Fibroblast of pulmonary artery (primary cell): ENCODE measurements around the gene GPR176.

Experiments
- DNase-seq: peaks from one replicate; pipeline ENCODE4 v3.0.0-alpha.2; 2010; ENCODE audit warnings: low read depth
- H3K4me3 ChIP-seq: replicated peaks from 2 replicates; pipeline ENCODE4 v1.5.1; 2011; ENCODE audit warnings: low read depth, mild to moderate bottlenecking, control low read depth, low read length, moderate library complexity
- TF ChIP-seq, protein P1 (sequence below): IDR thresholded peaks from 2 replicates; pipeline ENCODE4 v1.5.1; 2011; ENCODE audit warnings: mild to moderate bottlenecking, control low read depth, low read length, inconsistent platforms; ENCODE audit errors: missing control alignments

GPR176 gene

DNA sequence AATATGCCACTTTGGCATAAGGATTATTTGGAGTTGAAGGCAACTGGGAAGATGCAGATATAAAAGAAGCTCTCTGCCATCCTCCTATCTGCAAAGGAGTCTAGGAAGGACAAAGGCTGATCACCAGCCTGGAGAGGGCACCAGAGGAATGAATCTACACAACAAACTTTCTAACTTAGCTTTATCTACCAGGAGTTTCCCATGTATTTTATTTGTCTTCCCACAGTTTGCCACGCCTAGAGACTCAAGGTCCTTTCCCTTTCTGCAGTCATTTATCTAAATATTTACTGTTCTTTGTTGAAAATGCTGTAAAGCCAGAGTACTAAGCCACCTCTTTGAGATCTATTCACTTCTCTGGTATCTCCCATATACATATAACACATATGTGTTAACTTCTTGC lies 32.2 kb downstream of the GPR176 start:
- TF ChIP-seq, protein P1, sequence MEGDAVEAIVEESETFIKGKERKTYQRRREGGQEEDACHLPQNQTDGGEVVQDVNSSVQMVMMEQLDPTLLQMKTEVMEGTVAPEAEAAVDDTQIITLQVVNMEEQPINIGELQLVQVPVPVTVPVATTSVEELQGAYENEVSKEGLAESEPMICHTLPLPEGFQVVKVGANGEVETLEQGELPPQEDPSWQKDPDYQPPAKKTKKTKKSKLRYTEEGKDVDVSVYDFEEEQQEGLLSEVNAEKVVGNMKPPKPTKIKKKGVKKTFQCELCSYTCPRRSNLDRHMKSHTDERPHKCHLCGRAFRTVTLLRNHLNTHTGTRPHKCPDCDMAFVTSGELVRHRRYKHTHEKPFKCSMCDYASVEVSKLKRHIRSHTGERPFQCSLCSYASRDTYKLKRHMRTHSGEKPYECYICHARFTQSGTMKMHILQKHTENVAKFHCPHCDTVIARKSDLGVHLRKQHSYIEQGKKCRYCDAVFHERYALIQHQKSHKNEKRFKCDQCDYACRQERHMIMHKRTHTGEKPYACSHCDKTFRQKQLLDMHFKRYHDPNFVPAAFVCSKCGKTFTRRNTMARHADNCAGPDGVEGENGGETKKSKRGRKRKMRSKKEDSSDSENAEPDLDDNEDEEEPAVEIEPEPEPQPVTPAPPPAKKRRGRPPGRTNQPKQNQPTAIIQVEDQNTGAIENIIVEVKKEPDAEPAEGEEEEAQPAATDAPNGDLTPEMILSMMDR, result peak; percentile 48
- DNase-seq, result peak; percentile 67
- no peak overlapping the region for H3K4me3 ChIP-seq

DNA sequence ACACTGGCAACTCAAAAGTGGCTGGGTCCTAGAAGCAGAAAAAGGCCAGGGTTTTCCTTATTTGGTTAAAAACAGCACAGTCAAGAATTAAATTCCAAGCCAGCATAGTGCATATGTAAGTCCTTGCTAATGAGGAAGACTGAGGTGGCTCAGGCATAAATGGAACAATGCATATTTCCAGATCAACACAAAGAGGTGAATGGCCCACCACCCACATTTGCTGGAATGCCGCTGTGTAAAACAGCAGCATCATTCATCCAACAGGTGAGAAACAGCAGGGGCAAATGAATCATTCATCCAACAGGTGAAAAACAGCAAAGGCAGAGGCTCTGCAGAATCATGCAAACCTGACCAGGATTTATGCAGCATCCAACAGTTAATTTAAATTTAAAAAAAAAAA lies 32.9 kb downstream of the GPR176 start:
- H3K4me3 ChIP-seq, result no peak overlapping the region
- TF ChIP-seq, protein P1, result no peak
- DNase-seq, result no peak

DNA sequence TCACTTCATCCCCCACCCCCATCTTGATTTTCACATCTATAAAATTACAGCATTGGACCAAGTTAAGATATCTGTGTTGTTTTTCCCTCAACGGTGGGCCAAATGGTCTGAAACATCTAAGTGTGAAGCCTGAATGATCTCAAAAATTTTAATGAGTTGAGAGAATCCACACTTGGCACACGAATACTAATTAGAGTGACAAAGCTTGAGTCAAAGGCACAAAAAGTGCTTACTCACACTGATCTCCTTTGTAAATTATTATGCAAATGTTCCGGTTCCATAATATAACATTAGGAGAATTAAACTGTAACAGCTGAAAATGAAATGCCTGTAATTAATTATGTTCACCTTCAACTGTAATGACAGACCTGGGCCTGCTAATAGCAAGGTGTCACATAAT lies 33.6 kb downstream of the GPR176 start:
- DNase-seq, result no peak
- TF ChIP-seq, protein P1, result no peak
- H3K4me3 ChIP-seq, result no peak overlapping the region

DNA sequence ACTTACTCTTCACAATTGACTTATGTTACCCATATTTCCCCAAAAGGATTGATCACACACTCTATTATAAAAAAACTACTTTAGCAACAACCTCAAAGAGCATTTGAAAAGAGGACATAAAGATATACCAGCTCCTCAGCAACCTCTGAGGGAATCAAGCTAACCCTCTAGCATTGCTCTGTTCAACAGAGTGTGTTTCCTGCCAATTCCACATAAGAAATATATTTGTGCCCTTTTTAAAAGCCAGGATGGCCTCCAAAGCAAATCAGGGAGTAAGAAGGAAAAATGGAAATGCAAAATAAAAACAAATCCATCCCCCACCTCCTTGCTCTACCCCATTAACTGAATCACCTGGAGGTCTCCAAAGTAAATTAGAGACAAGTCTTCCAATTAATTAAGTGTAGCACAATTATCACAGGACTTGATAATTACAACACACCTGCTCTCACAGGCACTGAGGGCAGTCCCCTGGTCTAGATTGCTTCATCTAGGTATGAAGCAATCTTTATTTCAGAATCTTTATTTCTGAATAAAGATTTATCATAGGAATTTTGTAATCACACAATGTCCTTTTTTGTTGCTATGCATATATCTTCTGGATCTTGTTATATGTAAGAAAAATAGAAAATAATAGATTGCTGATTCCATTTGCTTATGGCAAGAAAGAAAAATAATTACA lies 34.8 kb downstream of the GPR176 start:
- peak; percentile 44 for DNase-seq
- TF ChIP-seq, protein P1, result no peak
- no peak overlapping the region for H3K4me3 ChIP-seq

DNA sequence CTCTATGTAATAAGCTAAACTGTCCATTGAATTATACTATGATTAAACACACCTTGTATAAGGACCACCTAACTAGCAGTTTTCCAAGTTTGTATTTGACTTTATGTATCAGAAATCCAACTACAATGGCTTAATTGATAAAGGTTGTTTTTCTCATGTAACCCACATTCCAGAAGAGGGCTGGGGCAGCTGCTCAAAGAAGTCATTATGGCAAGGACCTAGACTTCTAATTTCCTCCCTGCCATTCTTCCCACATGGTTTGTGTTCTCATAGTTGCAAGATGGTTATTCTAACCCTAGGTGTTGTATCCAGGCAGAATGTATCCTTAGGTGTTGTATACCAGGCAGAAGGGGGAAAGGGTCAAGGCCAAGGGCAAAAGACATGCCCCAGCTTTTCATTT lies 35.7 kb downstream of the GPR176 start:
- H3K4me3 ChIP-seq, result no peak overlapping the region
- no peak for DNase-seq
- TF ChIP-seq, protein P1, result no peak

DNA sequence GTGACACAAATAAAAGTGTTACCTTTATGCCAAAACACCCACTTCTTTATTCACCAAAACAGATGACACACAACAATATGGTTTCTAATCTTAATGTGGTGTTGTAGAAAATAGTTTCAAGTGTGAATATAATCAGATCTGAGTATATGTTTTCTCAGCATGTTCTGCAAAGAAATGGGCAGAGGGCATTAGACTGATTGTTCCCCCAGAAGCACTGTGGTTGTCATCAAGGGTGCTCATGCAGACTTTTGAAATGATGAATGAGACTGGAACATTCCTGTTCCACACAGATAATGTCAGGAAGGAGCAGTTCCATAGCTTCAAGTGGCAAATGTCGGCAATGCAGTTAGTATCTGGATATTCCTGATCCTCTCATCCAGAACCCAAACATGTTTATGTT lies 37.5 kb downstream of the GPR176 start:
- TF ChIP-seq, protein P1, result no peak
- H3K4me3 ChIP-seq, result no peak overlapping the region
- DNase-seq, result no peak

DNA sequence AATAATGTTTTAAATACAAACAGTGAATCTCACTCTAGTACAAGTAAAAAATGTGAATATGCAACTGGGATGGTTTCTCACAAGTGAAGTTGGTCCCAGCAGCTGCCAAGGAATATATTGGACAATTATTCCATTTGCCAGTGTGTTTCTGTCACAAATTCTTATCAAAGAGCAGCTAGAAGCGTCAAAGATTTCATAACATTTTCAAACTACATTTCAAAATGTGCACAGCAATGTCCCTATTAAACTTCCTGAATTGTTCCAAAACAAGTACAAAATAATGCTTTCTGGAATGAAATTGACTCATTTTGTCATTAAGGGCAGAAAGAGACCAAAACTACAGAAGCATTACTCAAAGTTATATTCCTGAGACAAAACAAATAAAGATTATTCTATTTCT lies 38.3 kb downstream of the GPR176 start:
- no peak overlapping the region for H3K4me3 ChIP-seq
- peak; percentile 48 for DNase-seq
- TF ChIP-seq, protein P1, result no peak
